Kidney (tissue), 14 donors: ENCODE data around the gene WASHC1. TPM values are rescaled to one million over a fixed set of nuclear protein-coding genes. Genes with fewer than 3 reads are reported as not detected.
"Not testable (repeated sequence)": the region's sequence is repeated elsewhere in the genome, so short reads cannot be mapped to it uniquely, and the experiment has no call there.

Source experiments
- DNase-seq, 5 donors: peaks; one replicate each; pipeline ENCODE4 v3.0.0-alpha.2; 2013 to 2020
- FAIRE-seq: peaks from 2 replicates; lab custom pipeline; 2012; peaks lifted over from hg19 to GRCh38; lab: Jason Lieb, UNC
- H3K27ac ChIP-seq, 2 donors: one replicate each; pipeline ENCODE4 v1.7.0; 2013; ENCODE audit warnings: low read depth in 2 of 2, low read length in 2 of 2, inconsistent platforms in 1 of 2
- H3K27me3 ChIP-seq: one replicate; pipeline ENCODE4 v1.7.1; 2013; ENCODE audit warnings: low read length, inconsistent platforms; ENCODE audit not compliant: control insufficient read depth, insufficient read depth
- H3K36me3 ChIP-seq, 3 donors: one replicate each; pipeline versions ENCODE4 v1.7.0 to v1.7.1; 2013; ENCODE audit warnings: low read length in 3 of 3, control low read depth in 1 of 3, inconsistent platforms in 1 of 3; ENCODE audit not compliant: insufficient read depth in 3 of 3, control insufficient read depth in 2 of 3
- H3K4me1 ChIP-seq, 3 donors: one replicate each; pipeline versions ENCODE4 v1.7.0 to v1.7.1; 2013; ENCODE audit warnings: low read length in 3 of 3, inconsistent platforms in 1 of 3, low read depth in 1 of 3; ENCODE audit not compliant: control insufficient read depth in 2 of 3, insufficient read depth in 2 of 3
- H3K4me3 ChIP-seq, 3 donors: one replicate each; pipeline versions ENCODE4 v1.7.0 to v1.8.1; 2013; ENCODE audit warnings: low read length in 3 of 3, control low read depth in 1 of 3, inconsistent platforms in 1 of 3
- H3K9ac ChIP-seq, 3 donors: one replicate each; pipeline versions ENCODE4 v1.7.0 to v1.7.1; 2013; ENCODE audit warnings: low read length in 3 of 3, control low read depth in 1 of 3, inconsistent platforms in 1 of 3
- H3K9me3 ChIP-seq, 3 donors: one replicate each; pipeline versions ENCODE4 v1.7.0 to v1.7.1; 2013; ENCODE audit warnings: low read length in 3 of 3, control low read depth in 1 of 3, inconsistent platforms in 1 of 3; ENCODE audit not compliant: control insufficient read depth in 2 of 3, insufficient read depth in 1 of 3
- CTCF ChIP-seq: IDR thresholded peaks from 3 replicates; pipeline ENCODE4 v1.5.1; 2012; ENCODE audit warnings: mild to moderate bottlenecking, moderate library complexity, borderline replicate concordance; ENCODE audit not compliant: insufficient read depth; ENCODE audit errors: extremely low read depth
- intact Hi-C: fragments of 100-400 bp; cut with DNase I; formaldehyde crosslinking; loops from one replicate; pipeline ENCODE4 v1.11.1; 2022
- polyA plus RNA-seq: library from polyadenylated mRNA; stranded (reverse); fragments of 350-450 nt; fragmentation: Illumina TruSeq; extraction: RNeasy Lipid Tissue Mini Kit (QIAGEN cat#74804); gene quantifications from one replicate; pipeline ENCODE4 v1.2.3, GENCODE V29; 2014; ENCODE audit warnings: low read depth, low replicate concordance; ENCODE audit not compliant: insufficient read depth
- total RNA-seq: library from RNA; stranded (reverse); fragmentation: NEBNext Ultra II Directional; extraction: Animal tissue kit (Norgen Biotek cat#: 25700); gene quantifications from one replicate; pipeline ENCODE4 v1.2.1, GENCODE V29; 2021
- donor health status: control.
- donor health status: control.
- donor health status: control.
- donor health status: control.
- donor health status: control.
- donor health status: DM: yes; HTN: yes; CAD: no.
- donor health status: Normal renal cell carcinoma (clear cell type).

The WASHC1 gene
- total and polyA plus RNA-seq, 2 donors from 2014 or later = 16.6 to 24.0 TPM

GRCh38 chr9:11206-11605, 18.1 kb downstream of the WASHC1 start:
- H3K9me3 ChIP-seq, H3K4me3 ChIP-seq, H3K4me1 ChIP-seq, intact Hi-C loops, H3K9ac ChIP-seq, H3K36me3 ChIP-seq, FAIRE-seq, H3K27ac ChIP-seq, H3K27me3 ChIP-seq: not testable (repeated sequence)
- TF ChIP-seq CTCF = peak; percentile 17
- DNase-seq = peak in 1 of 5 donors; percentile 89

GRCh38 chr9:10653-11053, 18.6 kb downstream of the WASHC1 start:
- H3K27me3 ChIP-seq, H3K36me3 ChIP-seq, H3K9ac ChIP-seq, FAIRE-seq, H3K27ac ChIP-seq, H3K9me3 ChIP-seq, H3K4me3 ChIP-seq, intact Hi-C loops, H3K4me1 ChIP-seq: not testable (repeated sequence)
- DNase-seq = peak in 4 of 5 donors; percentile 1 to 86 (median 30)

GRCh38 chr9:10207-10606, 19.0 kb downstream of the WASHC1 start:
- H3K27ac ChIP-seq, H3K4me3 ChIP-seq, H3K9ac ChIP-seq, intact Hi-C loops, H3K9me3 ChIP-seq, H3K36me3 ChIP-seq, H3K27me3 ChIP-seq, FAIRE-seq, H3K4me1 ChIP-seq: not testable (repeated sequence)
- DNase-seq = peak in 1 of 5 donors; percentile 20

Other genes starting within 250 kb of the WASHC1 start
- gene FOXD4, start 89.0 kb upstream of the WASHC1 start, total RNA-seq = 0.60 TPM
- gene FOXD4, start 89.0 kb upstream of the WASHC1 start, polyA plus RNA-seq = 0.43 TPM
- 32.7 TPM for gene ZNG1A, start 149.6 kb upstream of the WASHC1 start, total RNA-seq
- gene ZNG1A, start 149.6 kb upstream of the WASHC1 start, polyA plus RNA-seq = 58.0 TPM
- gene DOCK8, start 185.4 kb upstream of the WASHC1 start, total RNA-seq = 46.5 TPM
- gene DOCK8, start 185.4 kb upstream of the WASHC1 start, polyA plus RNA-seq = 5.0 TPM